PC-9 (cell line): Measurements from ENCODE around the gene BRD1. TPM values are rescaled to one million over a fixed set of nuclear protein-coding genes. Genes with fewer than 3 reads are reported as not detected.

ENCODE experiments used
- BruUV-seq: library from RNA; stranded (reverse); fragments of 400-500 nt; replicated peaks from 2 replicates; lab custom pipeline; 2021; lab: Mats Ljungman, UMichigan
- CTCF ChIA-PET: fragments of 300-600 bp; sonication (Branson Sonifier 250); formaldehyde crosslinking; loops from one replicate; lab custom pipeline; 2022; ENCODE audit warnings: antibody characterized with exemption; lab: Charles Lee
- POLR2A ChIA-PET: fragments of 300-600 bp; sonication (Branson Sonifier 250); formaldehyde crosslinking; loops from one replicate; lab custom pipeline; 2022; ENCODE audit warnings: antibody characterized with exemption; ENCODE audit not compliant: unreplicated experiment; lab: Charles Lee
- DNase-seq, 2 experiments: peaks; one replicate each; pipeline versions ENCODE4 v3.0.0 to v3.0.0-alpha.2; 2015 to 2022; ENCODE audit warnings: mixed read lengths in 1 of 2
- H2AFZ ChIP-seq: fragments of 200-600 bp; sonication (generic); 2 replicates; pipeline ENCODE4 v1.8.1; 2017; ENCODE audit warnings: antibody characterized with exemption
- H3F3A ChIP-seq: fragments of 200-600 bp; sonication (generic); 2 replicates; pipeline ENCODE4 v1.8.1; 2017; ENCODE audit warnings: antibody characterized with exemption, mild to moderate bottlenecking, low read depth; ENCODE audit not compliant: insufficient read depth
- H3K27ac ChIP-seq: fragments of 200-600 bp; sonication (generic); 2 replicates; pipeline ENCODE4 v1.6.1; 2016; ENCODE audit warnings: mixed run types
- H3K27me3 ChIP-seq: fragments of 200-600 bp; sonication (generic); 2 replicates; pipeline ENCODE4 v1.6.1; 2016; ENCODE audit warnings: low read depth, mixed run types; ENCODE audit not compliant: insufficient read depth
- H3K36me3 ChIP-seq: fragments of 200-600 bp; sonication (generic); 2 replicates; pipeline ENCODE4 v1.6.1; 2016; ENCODE audit warnings: low read depth, mixed run types
- H3K4me1 ChIP-seq: fragments of 200-600 bp; sonication (generic); replicated peaks from 2 replicates; pipeline ENCODE4 v1.6.1; 2016; ENCODE audit warnings: mixed run types; ENCODE audit not compliant: insufficient read depth
- H3K4me2 ChIP-seq: fragments of 200-600 bp; sonication (generic); 2 replicates; pipeline ENCODE4 v1.6.1; 2017; ENCODE audit warnings: mixed run types
- H3K4me3 ChIP-seq: fragments of 200-600 bp; sonication (generic); 2 replicates; pipeline ENCODE4 v1.6.1; 2016; ENCODE audit warnings: mixed run types
- H3K79me2 ChIP-seq: fragments of 200-600 bp; sonication (generic); 2 replicates; pipeline ENCODE4 v1.6.1; 2017; ENCODE audit warnings: low read depth, mixed run types
- H3K9me2 ChIP-seq: fragments of 200-600 bp; sonication (generic); 2 replicates; pipeline ENCODE4 v1.8.1; 2017; ENCODE audit warnings: mild to moderate bottlenecking; ENCODE audit not compliant: insufficient read depth
- H3K9me3 ChIP-seq: fragments of 200-600 bp; sonication (generic); 2 replicates; pipeline ENCODE4 v1.8.1; 2016; ENCODE audit warnings: low read depth; ENCODE audit not compliant: insufficient read depth
- H4K20me1 ChIP-seq: fragments of 200-600 bp; sonication (generic); 2 replicates; pipeline ENCODE4 v1.8.1; 2017; ENCODE audit not compliant: insufficient read depth
- CTCF ChIP-seq: fragments of 200-600 bp; sonication (generic); conservative IDR thresholded peaks from 2 replicates; pipeline ENCODE4 v1.6.1; 2017; ENCODE audit warnings: mixed run types, antibody characterized with exemption, mild to moderate bottlenecking, moderate library complexity
- EZH2 ChIP-seq: fragments of 200-600 bp; sonication (generic); IDR thresholded peaks from 2 replicates; pipeline ENCODE4 v1.8.0; 2017; ENCODE audit warnings: antibody characterized with exemption, low read depth
- intact Hi-C: fragments of 100-400 bp; cut with micrococcal nuclease; formaldehyde crosslinking; loops from one replicate; pipeline ENCODE4 v1.10.0; 2022; ENCODE audit not compliant: unreplicated experiment
- total RNA-seq: library from RNA; stranded (reverse); gene quantifications from 2 replicates; pipeline ENCODE4 v1.2.3, GENCODE V29; 2021

BRD1 gene
- total RNA-seq, 1 experiment from 2014 or later, result 28.5 TPM

- no peaks in the 10 kb centered on the region for H3K9me3 ChIP-seq
- no peak for DNase-seq
- no peak overlapping the region for H3K4me3 ChIP-seq
- no peak overlapping the region for H2AFZ ChIP-seq
- TF ChIP-seq CTCF (no peak), EZH2 (no peak)
- ChIA-PET POLR2A (no interaction called here), CTCF (no interaction called here)
- no TSS peak for BruUV-seq
- no peak overlapping the region for H3K4me2 ChIP-seq
- H3K36me3 ChIP-seq, result peaks cover 12% of the 10 kb centered on the region; the same call in 1 of the 2 replicates
- peaks cover 13% of the 10 kb centered on the region; the same call in 1 of the 2 replicates for H3F3A ChIP-seq
- H3K4me1 ChIP-seq, result peaks cover 3% of the 10 kb centered on the region; the same call in 1 of the 2 replicates
- peaks cover 98% of the 10 kb centered on the region for H4K20me1 ChIP-seq
- no peaks in the 10 kb centered on the region for H3K27me3 ChIP-seq
- H3K79me2 ChIP-seq, result peaks cover 98% of the 10 kb centered on the region
- no peaks in the 10 kb centered on the region for H3K9me2 ChIP-seq
- no peak overlapping the region for H3K27ac ChIP-seq
- intact Hi-C loops, result loop anchor here (10.0 kb wide), 1 partner anchor 84 kb away; no protein-coding TSS in a partner anchor
These were observed 16.5 kb downstream of the BRD1 start for GRCh38 chr22:49811020-49811791.

GRCh38 chr22:49810363-49811019 lies 17.2 kb downstream of the BRD1 start:
- CTCF ChIA-PET, result no interaction called here
- H3K36me3 ChIP-seq, result peaks cover 12% of the 10 kb centered on the region; the same call in 1 of the 2 replicates
- no peak overlapping the region for H3K4me2 ChIP-seq
- no peaks in the 10 kb centered on the region for H3K9me3 ChIP-seq
- H3K27ac ChIP-seq, result no peak overlapping the region
- POLR2A ChIA-PET, result no interaction called here
- H3F3A ChIP-seq, result peaks cover 9% of the 10 kb centered on the region; the same call in 1 of the 2 replicates
- intact Hi-C loops, result loop anchor here (10.0 kb wide), 1 partner anchor 84 kb away; no protein-coding TSS in a partner anchor
- BruUV-seq, result no TSS peak
- H3K4me3 ChIP-seq, result no peak overlapping the region
- H2AFZ ChIP-seq, result no peak overlapping the region
- no peak for DNase-seq
- peaks cover 98% of the 10 kb centered on the region for H3K79me2 ChIP-seq
- H4K20me1 ChIP-seq, result peaks cover 98% of the 10 kb centered on the region
- TF ChIP-seq EZH2 (no peak), CTCF (no peak)
- H3K4me1 ChIP-seq, result peaks cover 3% of the 10 kb centered on the region; the same call in 1 of the 2 replicates
- no peaks in the 10 kb centered on the region for H3K9me2 ChIP-seq
- H3K27me3 ChIP-seq, result no peaks in the 10 kb centered on the region

GRCh38 chr22:49807780-49808708 lies 19.6 kb downstream of the BRD1 start:
- no TSS peak for BruUV-seq
- Histone ChIP-seq H3K4me3 (no peak overlapping the region), H3K4me1 (no peaks in the 10 kb centered on the region), H4K20me1 (peaks cover 98% of the 10 kb centered on the region), H3F3A (no peaks in the 10 kb centered on the region; the same call in 1 of the 2 replicates), H3K27ac (no peak overlapping the region), H3K27me3 (no peaks in the 10 kb centered on the region), H3K79me2 (peaks cover 97% of the 10 kb centered on the region), H3K9me3 (no peaks in the 10 kb centered on the region), H3K4me2 (no peak overlapping the region), H3K36me3 (0 out of 2 replicates have a peak, but pooled peaks cover 3% of the 10 kb centered on the region), H3K9me2 (no peaks in the 10 kb centered on the region), H2AFZ (no peak overlapping the region)
- intact Hi-C loops, result no loop called here
- ChIA-PET CTCF (no interaction called here), POLR2A (no interaction called here)
- DNase-seq, result no peak
- TF ChIP-seq EZH2, result no peak
- no peak for TF ChIP-seq CTCF
